Astrocyte (in vitro differentiated cells and primary cell): Measurements from ENCODE around the gene DNAJC9. TPM values are rescaled to one million over a fixed set of nuclear protein-coding genes. Genes with fewer than 3 reads are reported as not detected.

Experiments used
- DNase-seq: peaks from one replicate; pipeline ENCODE4 v3.0.0-alpha.2; 2010; ENCODE audit warnings: low read depth
- FAIRE-seq: peaks from 2 replicates; lab custom pipeline; 2011; peaks lifted over from hg19 to GRCh38; lab: Jason Lieb, UNC
- H2AFZ ChIP-seq: 2 replicates; pipeline ENCODE4 v1.6.0; 2012; ENCODE audit warnings: low read depth, low read length, inconsistent platforms
- H3K27ac ChIP-seq: 2 replicates; pipeline ENCODE4 v1.5.1; 2011; ENCODE audit warnings: low read depth, low read length, inconsistent platforms
- H3K27me3 ChIP-seq: 2 replicates; pipeline ENCODE4 v1.6.0; 2011; ENCODE audit warnings: low read length, inconsistent platforms; ENCODE audit not compliant: insufficient read depth
- H3K36me3 ChIP-seq: 2 replicates; pipeline ENCODE4 v1.5.1; 2011; ENCODE audit warnings: low read length, inconsistent platforms; ENCODE audit not compliant: insufficient read depth
- H3K4me1 ChIP-seq: 2 replicates; pipeline ENCODE4 v1.5.1; 2011; ENCODE audit warnings: low read length, inconsistent platforms; ENCODE audit not compliant: insufficient read depth
- H3K4me2 ChIP-seq: 2 replicates; pipeline ENCODE4 v1.6.0; 2012; ENCODE audit warnings: low read length, inconsistent platforms
- H3K4me3 ChIP-seq: 2 replicates; pipeline ENCODE4 v1.5.1; 2011; ENCODE audit warnings: low read depth, mild to moderate bottlenecking, low read length, inconsistent platforms; ENCODE audit not compliant: insufficient read depth
- H3K79me2 ChIP-seq: 2 replicates; pipeline ENCODE4 v1.6.0; 2012; ENCODE audit warnings: mild to moderate bottlenecking, low read length, inconsistent platforms; ENCODE audit not compliant: insufficient read depth
- H3K9ac ChIP-seq: 2 replicates; pipeline ENCODE4 v1.6.0; 2012; ENCODE audit warnings: mild to moderate bottlenecking, low read length, inconsistent platforms
- H3K9me3 ChIP-seq: 2 replicates; pipeline ENCODE4 v1.5.1; 2012; ENCODE audit warnings: low read depth, mild to moderate bottlenecking, low read length, inconsistent platforms; ENCODE audit not compliant: insufficient read depth
- H4K20me1 ChIP-seq: 2 replicates; pipeline ENCODE4 v1.6.0; 2012; ENCODE audit warnings: low read length, inconsistent platforms; ENCODE audit not compliant: insufficient read depth
- H3K27ac Mint-ChIP-seq: one replicate; pipeline ENCODE4 v1.8.0; 2021; ENCODE audit warnings: mild to moderate bottlenecking, mixed read lengths; ENCODE audit not compliant: unreplicated experiment
- H3K27me3 Mint-ChIP-seq: one replicate; pipeline ENCODE4 v1.8.0; 2021; ENCODE audit warnings: low read depth, mixed read lengths; ENCODE audit not compliant: unreplicated experiment
- H3K36me3 Mint-ChIP-seq: one replicate; pipeline ENCODE4 v1.8.0; 2021; ENCODE audit warnings: low read depth, mixed read lengths; ENCODE audit not compliant: unreplicated experiment
- H3K4me1 Mint-ChIP-seq: one replicate; pipeline ENCODE4 v1.8.0; 2021; ENCODE audit warnings: low read depth, mixed read lengths; ENCODE audit not compliant: unreplicated experiment
- H3K4me3 Mint-ChIP-seq: one replicate; pipeline ENCODE4 v1.8.0; 2021; ENCODE audit warnings: mild to moderate bottlenecking, moderate library complexity, mixed read lengths; ENCODE audit not compliant: unreplicated experiment
- H3K9me3 Mint-ChIP-seq: one replicate; pipeline ENCODE4 v1.8.0; 2021; ENCODE audit warnings: mild to moderate bottlenecking, mixed read lengths; ENCODE audit not compliant: unreplicated experiment
- CTCF ChIP-seq: IDR thresholded peaks from 2 replicates; pipeline ENCODE4 v1.5.1; 2011; ENCODE audit warnings: low read depth, mild to moderate bottlenecking, inconsistent platforms, low read length, moderate library complexity; ENCODE audit not compliant: insufficient read depth
- EZH2 ChIP-seq: IDR thresholded peaks from 2 replicates; pipeline ENCODE4 v1.6.1; 2012; ENCODE audit warnings: mild to moderate bottlenecking, low read length, inconsistent platforms; ENCODE audit not compliant: insufficient read depth
- total RNA-seq: library from RNA; stranded (reverse); gene quantifications from 2 replicates; pipeline ENCODE4 v1.2.1, GENCODE V29; 2021

Gene DNAJC9
- total RNA-seq, 1 donor from 2014 or later, result 23.3 TPM

- no peak overlapping the region for H3K27ac ChIP-seq
- H2AFZ ChIP-seq, result no peak overlapping the region
- H3K4me1 ChIP-seq, result peaks cover 15% of the 10 kb centered on the region
- peak overlapping the region; percentile 89 for H3K4me3 ChIP-seq
- H3K27me3 ChIP-seq, result no peaks in the 10 kb centered on the region
- no peak for DNase-seq
- peak overlapping the region; percentile 91 for H3K4me2 ChIP-seq
- peaks cover 13% of the 10 kb centered on the region for H4K20me1 ChIP-seq
- H3K27ac Mint-ChIP-seq, result peak overlapping the region; percentile 43
- H3K4me1 Mint-ChIP-seq, result peaks cover 9% of the 10 kb centered on the region
- H3K79me2 ChIP-seq, result peaks cover 67% of the 10 kb centered on the region
- H3K27me3 Mint-ChIP-seq, result no peaks in the 10 kb centered on the region
- H3K36me3 ChIP-seq, result peaks cover 47% of the 10 kb centered on the region
- FAIRE-seq, result no peak
- no peaks in the 10 kb centered on the region for H3K9me3 ChIP-seq
- peak overlapping the region; percentile 74 for H3K4me3 Mint-ChIP-seq
- H3K36me3 Mint-ChIP-seq, result peaks cover 11% of the 10 kb centered on the region
- H3K9me3 Mint-ChIP-seq, result no peaks in the 10 kb centered on the region
- no peak for TF ChIP-seq CTCF
- TF ChIP-seq EZH2, result no peak
- H3K9ac ChIP-seq, result peak overlapping the region; percentile 86
Observed at GRCh38 chr10:73244866-73245477, 2.1 kb downstream of the DNAJC9 start.

- Histone ChIP-seq H3K9ac (no peak overlapping the region), H3K4me2 (no peak overlapping the region), H3K4me1 (peaks cover 2% of the 10 kb centered on the region), H3K79me2 (peaks cover 24% of the 10 kb centered on the region), H3K36me3 (peaks cover 50% of the 10 kb centered on the region), H3K4me3 (no peak overlapping the region), H3K27me3 (no peaks in the 10 kb centered on the region), H3K27ac (no peak overlapping the region), H4K20me1 (peaks cover 15% of the 10 kb centered on the region), H2AFZ (no peak overlapping the region), H3K9me3 (no peaks in the 10 kb centered on the region)
- FAIRE-seq (no peak), DNase-seq (no peak)
- TF ChIP-seq EZH2 (no peak), CTCF (no peak)
- H3K36me3 Mint-ChIP-seq, result peaks cover 11% of the 10 kb centered on the region
- no peak overlapping the region for H3K27ac Mint-ChIP-seq
- no peaks in the 10 kb centered on the region for H3K4me1 Mint-ChIP-seq
- H3K9me3 Mint-ChIP-seq, result no peaks in the 10 kb centered on the region
- no peak overlapping the region for H3K4me3 Mint-ChIP-seq
- no peaks in the 10 kb centered on the region for H3K27me3 Mint-ChIP-seq
Observed at GRCh38 chr10:73239908-73240307, 7.1 kb downstream of the DNAJC9 start.

GRCh38 chr10:73238990-73239566 is 8.0 kb downstream of the DNAJC9 start:
- Histone ChIP-seq H4K20me1 (peaks cover 7% of the 10 kb centered on the region), H3K27ac (no peak overlapping the region), H3K4me1 (no peaks in the 10 kb centered on the region), H3K4me3 (no peak overlapping the region), H3K9ac (no peak overlapping the region), H3K4me2 (no peak overlapping the region), H3K9me3 (no peaks in the 10 kb centered on the region), H3K27me3 (no peaks in the 10 kb centered on the region), H2AFZ (no peak overlapping the region), H3K36me3 (peaks cover 44% of the 10 kb centered on the region), H3K79me2 (peaks cover 15% of the 10 kb centered on the region)
- TF ChIP-seq EZH2 (no peak), CTCF (no peak)
- Mint-ChIP-seq H3K27ac (no peak overlapping the region), H3K9me3 (no peaks in the 10 kb centered on the region), H3K4me3 (no peak overlapping the region), H3K27me3 (no peaks in the 10 kb centered on the region), H3K36me3 (peaks cover 10% of the 10 kb centered on the region), H3K4me1 (no peaks in the 10 kb centered on the region)
- FAIRE-seq, result no peak
- no peak for DNase-seq
